Measurements from ENCODE around the gene FHDC1. TPM values are rescaled to one million over a fixed set of nuclear protein-coding genes. Genes with fewer than 3 reads are reported as not detected.

FHDC1 gene
- total and polyA plus RNA-seq, 7 experiments from 2014 or later: 0.04 to 0.19 (median 0.10) TPM; not detected in 1

GRCh38 chr4:152983774-152984411 lies 47.8 kb downstream of the FHDC1 start:
- intact Hi-C loops (cut with micrococcal nuclease): no loop called here
- no peak for DNase-seq
- Histone ChIP-seq H3K27me3 (ENCODE audit: control insufficient read depth in 2 of 2, insufficient read depth in 2 of 2, low read length in 2 of 2) (peaks cover 0 to 6% of the 10 kb centered on the region in 2 donors), H3K27ac (ENCODE audit: low read depth, low read length) (no peak overlapping the region), H3K4me1 (ENCODE audit: control insufficient read depth in 2 of 2, insufficient read depth in 2 of 2, low read length in 2 of 2) (no peaks in the 10 kb centered on the region), H3K36me3 (ENCODE audit: control insufficient read depth in 2 of 3, insufficient read depth in 3 of 3, low read length in 3 of 3) (no peaks in the 10 kb centered on the region), H3K9me3 (ENCODE audit: control insufficient read depth in 2 of 3, low read length in 3 of 3) (no peaks in the 10 kb centered on the region), H3K4me3 (ENCODE audit: low read length) (no peak overlapping the region)
- ChIA-PET CTCF (no interaction called here), POLR2A (interaction anchor here (0.5 to 0.7 kb wide), 2 partner anchors 48 to 128 kb away, joined by 3 to 4 read pairs; no protein-coding TSS in a partner anchor)
- H3K4me1 Mint-ChIP-seq: no peaks in the 10 kb centered on the region
- no peak for ATAC-seq
- H3K9me3 Mint-ChIP-seq: no peaks in the 10 kb centered on the region
- H3K36me3 Mint-ChIP-seq: no peaks in the 10 kb centered on the region
- H3K4me3 Mint-ChIP-seq: no peak overlapping the region
- H3K27ac Mint-ChIP-seq: no peak overlapping the region
- H3K27me3 Mint-ChIP-seq: peaks cover 0 to 8% (median 0%) of the 10 kb centered on the region in 5 donors

GRCh38 chr4:152988721-152989553 lies 52.8 kb downstream of the FHDC1 start:
- Mint-ChIP-seq H3K9me3 (no peaks in the 10 kb centered on the region), H3K4me1 (no peaks in the 10 kb centered on the region), H3K27me3 (peaks cover 0 to 6% (median 0%) of the 10 kb centered on the region in 5 donors), H3K27ac (no peak overlapping the region), H3K36me3 (no peaks in the 10 kb centered on the region), H3K4me3 (no peak overlapping the region)
- Histone ChIP-seq H3K36me3 (ENCODE audit: control insufficient read depth in 2 of 3, insufficient read depth in 3 of 3, low read length in 3 of 3) (no peaks in the 10 kb centered on the region), H3K9me3 (ENCODE audit: control insufficient read depth in 2 of 3, low read length in 3 of 3) (no peaks in the 10 kb centered on the region), H3K4me3 (ENCODE audit: low read length) (no peak overlapping the region), H3K27ac (ENCODE audit: low read depth, low read length) (no peak overlapping the region), H3K4me1 (ENCODE audit: control insufficient read depth in 2 of 2, insufficient read depth in 2 of 2, low read length in 2 of 2) (no peaks in the 10 kb centered on the region), H3K27me3 (ENCODE audit: control insufficient read depth in 2 of 2, insufficient read depth in 2 of 2, low read length in 2 of 2) (no peaks in the 10 kb centered on the region)
- ATAC-seq: no peak
- ChIA-PET CTCF (no interaction called here), POLR2A (no interaction called here)
- intact Hi-C loops (cut with micrococcal nuclease): no loop called here
- DNase-seq: no peak

DNA sequence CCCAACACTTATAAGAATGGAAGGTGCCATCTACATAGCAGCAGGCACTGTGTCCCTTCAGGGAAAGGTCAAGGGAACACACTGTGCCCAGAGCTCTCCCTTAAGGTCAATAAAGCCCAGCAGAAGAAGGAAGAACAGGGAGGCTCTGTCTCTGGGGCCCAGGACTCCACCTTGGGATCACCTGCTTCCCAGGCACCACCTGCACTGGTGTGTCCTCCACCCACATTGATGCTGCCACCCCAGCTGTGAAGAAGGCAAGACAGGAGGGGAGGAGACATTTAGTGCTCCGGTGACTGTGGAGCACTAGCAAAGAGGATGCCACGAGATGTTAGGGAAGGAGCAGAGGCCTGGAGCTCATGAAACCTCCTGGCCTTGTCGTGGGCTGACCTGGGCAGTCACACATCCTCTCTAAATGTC lies 53.4 kb downstream of the FHDC1 start:
- H3K27ac Mint-ChIP-seq: no peak overlapping the region
- Histone ChIP-seq H3K27ac (ENCODE audit: low read depth, low read length) (no peak overlapping the region), H3K4me1 (ENCODE audit: control insufficient read depth in 2 of 2, insufficient read depth in 2 of 2, low read length in 2 of 2) (no peaks in the 10 kb centered on the region), H3K9me3 (ENCODE audit: control insufficient read depth in 2 of 3, low read length in 3 of 3) (no peaks in the 10 kb centered on the region), H3K27me3 (ENCODE audit: control insufficient read depth in 2 of 2, insufficient read depth in 2 of 2, low read length in 2 of 2) (no peaks in the 10 kb centered on the region), H3K4me3 (ENCODE audit: low read length) (no peak overlapping the region), H3K36me3 (ENCODE audit: control insufficient read depth in 2 of 3, insufficient read depth in 3 of 3, low read length in 3 of 3) (no peaks in the 10 kb centered on the region)
- ATAC-seq (no peak), DNase-seq (no peak)
- H3K27me3 Mint-ChIP-seq: peaks cover 0 to 6% (median 0%) of the 10 kb centered on the region in 5 donors
- no peaks in the 10 kb centered on the region for H3K36me3 Mint-ChIP-seq
- H3K9me3 Mint-ChIP-seq: no peaks in the 10 kb centered on the region
- intact Hi-C loops (cut with micrococcal nuclease): no loop called here
- H3K4me1 Mint-ChIP-seq: no peaks in the 10 kb centered on the region
- ChIA-PET CTCF (no interaction called here), POLR2A (no interaction called here)
- no peak overlapping the region for H3K4me3 Mint-ChIP-seq

- H3K4me1 ChIP-seq (ENCODE audit: control insufficient read depth in 2 of 2, insufficient read depth in 2 of 2, low read length in 2 of 2): no peaks in the 10 kb centered on the region
- Mint-ChIP-seq H3K4me1 (no peaks in the 10 kb centered on the region), H3K4me3 (no peak overlapping the region), H3K9me3 (no peaks in the 10 kb centered on the region), H3K27ac (no peak overlapping the region), H3K36me3 (no peaks in the 10 kb centered on the region), H3K27me3 (peaks cover 0 to 6% (median 0%) of the 10 kb centered on the region in 5 donors)
- POLR2A ChIA-PET: no interaction called here
- no peaks in the 10 kb centered on the region for H3K27me3 ChIP-seq (ENCODE audit: control insufficient read depth in 2 of 2, insufficient read depth in 2 of 2, low read length in 2 of 2)
- no peak overlapping the region for H3K27ac ChIP-seq (ENCODE audit: low read depth, low read length)
- H3K9me3 ChIP-seq (ENCODE audit: control insufficient read depth in 2 of 3, low read length in 3 of 3): no peaks in the 10 kb centered on the region
- ATAC-seq: no peak
- CTCF ChIA-PET: no interaction called here
- DNase-seq: no peak
- H3K36me3 ChIP-seq (ENCODE audit: control insufficient read depth in 2 of 3, insufficient read depth in 3 of 3, low read length in 3 of 3): no peaks in the 10 kb centered on the region
- H3K4me3 ChIP-seq (ENCODE audit: low read length): no peak overlapping the region
- intact Hi-C loops (cut with micrococcal nuclease): no loop called here
Measured at GRCh38 chr4:152990471-152991131, 54.5 kb downstream of the FHDC1 start.

DNA sequence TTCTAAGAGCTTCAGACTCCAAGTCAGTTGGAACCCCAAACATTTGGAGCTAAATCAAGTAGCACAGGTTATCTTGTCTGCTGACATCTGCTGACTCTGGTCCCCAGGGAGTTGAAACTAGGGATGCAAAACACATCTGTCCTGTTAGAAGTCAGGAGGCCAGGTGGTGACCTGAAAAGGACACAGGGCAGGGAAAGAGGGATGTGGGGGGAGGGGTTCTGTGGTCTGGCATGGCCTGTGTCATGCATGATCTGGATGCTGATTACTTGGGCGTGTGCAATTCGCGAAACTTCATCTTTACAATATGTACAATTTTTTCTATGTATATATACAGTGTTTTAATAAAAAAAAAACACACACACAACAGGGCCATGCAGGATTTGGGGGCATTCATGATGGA lies 55.3 kb downstream of the FHDC1 start:
- H3K4me3 Mint-ChIP-seq: no peak overlapping the region
- no peak overlapping the region for H3K27ac Mint-ChIP-seq
- no peaks in the 10 kb centered on the region for H3K36me3 Mint-ChIP-seq
- ChIA-PET POLR2A (no interaction called here), CTCF (no interaction called here)
- intact Hi-C loops (cut with micrococcal nuclease): no loop called here
- peaks cover 0 to under 1% (median 0%) of the 10 kb centered on the region in 7 donors for H3K4me1 Mint-ChIP-seq
- Histone ChIP-seq H3K27me3 (ENCODE audit: control insufficient read depth in 2 of 2, insufficient read depth in 2 of 2, low read length in 2 of 2) (no peaks in the 10 kb centered on the region), H3K9me3 (ENCODE audit: control insufficient read depth in 2 of 3, low read length in 3 of 3) (no peaks in the 10 kb centered on the region), H3K27ac (ENCODE audit: low read depth, low read length) (no peak overlapping the region), H3K36me3 (ENCODE audit: control insufficient read depth in 2 of 3, insufficient read depth in 3 of 3, low read length in 3 of 3) (no peaks in the 10 kb centered on the region), H3K4me1 (ENCODE audit: control insufficient read depth in 2 of 2, insufficient read depth in 2 of 2, low read length in 2 of 2) (no peaks in the 10 kb centered on the region), H3K4me3 (ENCODE audit: low read length) (no peak overlapping the region)
- H3K9me3 Mint-ChIP-seq: no peaks in the 10 kb centered on the region
- ATAC-seq (no peak), DNase-seq (no peak)
- H3K27me3 Mint-ChIP-seq: peaks cover 0 to 8% (median 5%) of the 10 kb centered on the region in 5 donors

- Histone ChIP-seq H3K4me1 (ENCODE audit: control insufficient read depth in 2 of 2, insufficient read depth in 2 of 2, low read length in 2 of 2) (no peaks in the 10 kb centered on the region), H3K9me3 (ENCODE audit: control insufficient read depth in 2 of 3, low read length in 3 of 3) (no peaks in the 10 kb centered on the region), H3K36me3 (ENCODE audit: control insufficient read depth in 2 of 3, insufficient read depth in 3 of 3, low read length in 3 of 3) (no peaks in the 10 kb centered on the region), H3K4me3 (ENCODE audit: low read length) (no peak overlapping the region), H3K27ac (ENCODE audit: low read depth, low read length) (no peak overlapping the region), H3K27me3 (ENCODE audit: control insufficient read depth in 2 of 2, insufficient read depth in 2 of 2, low read length in 2 of 2) (no peaks in the 10 kb centered on the region)
- Mint-ChIP-seq H3K4me1 (peaks cover 0 to 1% (median 0%) of the 10 kb centered on the region in 7 donors), H3K4me3 (no peak overlapping the region), H3K27me3 (peaks cover 0 to 8% (median 5%) of the 10 kb centered on the region in 5 donors), H3K9me3 (no peaks in the 10 kb centered on the region), H3K36me3 (no peaks in the 10 kb centered on the region), H3K27ac (no peak overlapping the region)
- ATAC-seq (no peak), DNase-seq (no peak)
- intact Hi-C loops (cut with micrococcal nuclease): no loop called here
- ChIA-PET CTCF (no interaction called here), POLR2A (no interaction called here)
Measured at GRCh38 chr4:152992027-152992426, 55.9 kb downstream of the FHDC1 start.
